Stimulated activated naive B cell treated with anti-CD40 and anti-IgM and Interleukin-4, amounts not matched to agents 10 μg/mL and 1 μg/mL and 100 μg/mL, for 72 hours (primary cell): ENCODE results near the gene KLC4.
A peak's percentile ranks its signal among the peaks of the same experiment; 100 is the strongest.
"Not testable (repeated sequence)": the region's sequence is repeated elsewhere in the genome, so short reads cannot be mapped to it uniquely, and the experiment has no call there.

Experiments used
- ATAC-seq, 2 donors: fragments of 150-1000 bp; cut with Tn5 transposase; replicated peaks; 2 replicates each; pipeline ENCODE4 v1.10.0; 2021; ENCODE audit warnings: moderate library complexity in 1 of 2
- DNase-seq: peaks from one replicate; pipeline ENCODE4 v3.0.0; 2021
- H3K27ac Mint-ChIP-seq: one replicate; pipeline ENCODE4 v1.8.0; 2022; ENCODE audit warnings: mild to moderate bottlenecking, mixed read lengths
- H3K27me3 Mint-ChIP-seq, 2 donors: one replicate each; pipeline ENCODE4 v1.8.0; 2022; ENCODE audit warnings: mixed read lengths in 2 of 2
- H3K36me3 Mint-ChIP-seq, 2 donors: one replicate each; pipeline ENCODE4 v1.8.0; 2022; ENCODE audit warnings: mixed read lengths in 2 of 2, mild to moderate bottlenecking in 1 of 2
- H3K4me1 Mint-ChIP-seq, 2 donors: one replicate each; pipeline ENCODE4 v1.8.0; 2022; ENCODE audit warnings: mixed read lengths in 2 of 2, mild to moderate bottlenecking in 1 of 2
- H3K4me3 Mint-ChIP-seq, 2 donors: one replicate each; pipeline ENCODE4 v1.8.0; 2022; ENCODE audit warnings: mild to moderate bottlenecking in 2 of 2, mixed read lengths in 2 of 2, moderate library complexity in 1 of 2
- H3K9me3 Mint-ChIP-seq, 2 donors: one replicate each; pipeline ENCODE4 v1.8.0; 2022; ENCODE audit warnings: mixed read lengths in 2 of 2, mild to moderate bottlenecking in 1 of 2

KLC4 gene

DNA sequence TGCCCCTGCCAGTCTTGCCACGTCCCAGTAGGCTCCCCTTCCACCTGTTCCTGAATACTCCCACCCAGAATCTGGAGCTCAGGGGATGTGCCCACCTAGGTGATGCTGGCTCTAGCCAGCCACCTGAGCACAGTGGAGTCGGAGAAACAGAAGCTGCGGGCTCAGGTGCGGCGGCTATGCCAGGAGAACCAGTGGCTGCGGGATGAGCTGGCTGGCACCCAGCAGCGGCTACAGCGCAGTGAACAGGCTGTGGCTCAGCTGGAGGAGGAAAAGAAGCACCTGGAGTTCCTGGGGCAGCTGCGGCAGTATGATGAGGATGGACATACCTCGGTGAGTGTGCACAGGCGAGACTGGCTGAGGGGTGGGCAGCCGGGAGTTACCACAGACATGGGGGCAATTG, 3.4 kb downstream of the KLC4 start:
- peaks cover 23 to 27% of the 10 kb centered on the region in 2 donors for H3K4me1 Mint-ChIP-seq
- H3K9me3 Mint-ChIP-seq = no peaks in the 10 kb centered on the region
- no peak overlapping the region for H3K4me3 Mint-ChIP-seq
- peaks cover 0 to 38% of the 10 kb centered on the region in 2 donors for H3K36me3 Mint-ChIP-seq
- ATAC-seq = no peak
- no peak for DNase-seq
- no peak overlapping the region for H3K27ac Mint-ChIP-seq
- H3K27me3 Mint-ChIP-seq = no peaks in the 10 kb centered on the region

DNA sequence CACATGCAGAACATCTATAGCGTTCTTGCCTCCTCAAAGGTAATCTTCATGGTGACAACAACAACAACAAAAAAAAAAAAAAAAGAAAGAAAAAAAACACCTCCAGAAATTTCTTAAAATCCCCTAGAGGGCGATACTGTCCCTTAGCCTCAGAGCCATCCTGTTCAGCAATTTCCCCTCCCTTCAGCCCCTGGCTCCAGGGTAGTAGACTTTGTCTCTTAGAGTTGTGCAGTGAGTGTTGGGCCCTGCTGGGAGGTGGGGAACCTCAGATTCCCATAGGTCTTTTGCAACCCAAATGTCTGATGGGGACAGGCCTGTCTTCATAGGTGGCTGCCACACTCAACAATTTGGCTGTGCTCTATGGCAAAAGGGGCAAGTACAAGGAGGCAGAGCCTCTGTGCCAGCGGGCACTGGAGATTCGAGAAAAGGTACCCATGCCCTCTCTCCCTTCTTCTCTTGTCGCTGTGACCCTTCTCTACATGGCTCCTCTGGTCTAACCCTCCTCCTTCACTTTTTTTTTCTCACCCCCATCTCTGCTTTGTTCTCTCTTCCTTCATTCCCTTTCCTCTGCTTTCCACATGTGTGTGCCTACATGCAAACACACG, 10.7 kb downstream of the KLC4 start:
- no peak overlapping the region for H3K27ac Mint-ChIP-seq
- no peaks in the 10 kb centered on the region for H3K4me1 Mint-ChIP-seq
- no peak overlapping the region for H3K4me3 Mint-ChIP-seq
- peaks cover 23 to 44% of the 10 kb centered on the region in 2 donors for H3K36me3 Mint-ChIP-seq
- H3K27me3 Mint-ChIP-seq = no peaks in the 10 kb centered on the region
- no peaks in the 10 kb centered on the region for H3K9me3 Mint-ChIP-seq
- no peak for DNase-seq
- ATAC-seq = peak; percentile 68 to 81

DNA sequence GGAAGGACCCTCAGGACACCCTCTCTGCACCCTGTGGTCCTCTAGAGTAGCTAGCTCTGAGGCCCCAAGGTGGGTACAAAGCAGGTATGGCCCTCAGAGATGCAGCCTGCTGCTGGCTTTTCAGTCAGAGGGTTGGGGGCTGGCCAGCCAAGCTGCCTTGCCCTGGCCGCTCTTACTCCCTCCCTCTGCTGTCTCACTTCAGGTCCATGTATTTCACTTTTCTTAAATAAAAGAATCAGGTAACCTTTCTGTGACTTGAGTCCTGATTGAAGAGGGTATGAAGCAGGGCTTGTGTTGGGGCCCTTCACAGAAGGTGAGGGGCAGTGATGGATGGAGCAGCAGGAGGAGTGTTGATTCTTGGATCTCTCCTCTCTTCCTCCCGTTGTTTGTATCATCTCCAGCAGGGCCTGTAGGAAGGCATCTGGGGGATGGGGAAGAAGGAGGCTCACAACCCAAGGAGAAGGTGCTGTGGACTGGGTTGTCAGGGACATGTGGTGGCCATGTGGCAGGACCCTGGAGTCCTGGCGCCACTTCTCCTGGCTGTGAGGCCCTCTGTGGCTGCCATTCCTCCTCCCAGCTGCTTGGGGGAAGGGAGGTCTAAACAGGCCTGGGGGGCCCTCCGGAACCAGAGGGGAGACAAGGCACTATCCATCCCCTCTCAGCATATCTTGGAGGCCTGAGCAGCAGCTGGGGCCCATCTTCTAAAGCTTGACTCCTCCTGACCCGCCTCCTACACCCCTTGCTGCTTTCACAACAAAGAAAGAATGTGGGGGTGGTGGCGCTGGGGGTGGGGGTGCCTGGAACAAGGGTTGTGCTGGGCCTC, 15.6 kb downstream of the KLC4 start:
- Mint-ChIP-seq H3K4me3 (peak overlapping the region in 1 of 2 donors; percentile 58), H3K27ac (no peak overlapping the region), H3K4me1 (peaks cover 2 to 9% of the 10 kb centered on the region in 2 donors), H3K27me3 (peaks cover 18 to 20% of the 10 kb centered on the region in 2 donors), H3K36me3 (peaks cover 23 to 34% of the 10 kb centered on the region in 2 donors), H3K9me3 (no peaks in the 10 kb centered on the region)
- ATAC-seq (no peak), DNase-seq (no peak)

DNA sequence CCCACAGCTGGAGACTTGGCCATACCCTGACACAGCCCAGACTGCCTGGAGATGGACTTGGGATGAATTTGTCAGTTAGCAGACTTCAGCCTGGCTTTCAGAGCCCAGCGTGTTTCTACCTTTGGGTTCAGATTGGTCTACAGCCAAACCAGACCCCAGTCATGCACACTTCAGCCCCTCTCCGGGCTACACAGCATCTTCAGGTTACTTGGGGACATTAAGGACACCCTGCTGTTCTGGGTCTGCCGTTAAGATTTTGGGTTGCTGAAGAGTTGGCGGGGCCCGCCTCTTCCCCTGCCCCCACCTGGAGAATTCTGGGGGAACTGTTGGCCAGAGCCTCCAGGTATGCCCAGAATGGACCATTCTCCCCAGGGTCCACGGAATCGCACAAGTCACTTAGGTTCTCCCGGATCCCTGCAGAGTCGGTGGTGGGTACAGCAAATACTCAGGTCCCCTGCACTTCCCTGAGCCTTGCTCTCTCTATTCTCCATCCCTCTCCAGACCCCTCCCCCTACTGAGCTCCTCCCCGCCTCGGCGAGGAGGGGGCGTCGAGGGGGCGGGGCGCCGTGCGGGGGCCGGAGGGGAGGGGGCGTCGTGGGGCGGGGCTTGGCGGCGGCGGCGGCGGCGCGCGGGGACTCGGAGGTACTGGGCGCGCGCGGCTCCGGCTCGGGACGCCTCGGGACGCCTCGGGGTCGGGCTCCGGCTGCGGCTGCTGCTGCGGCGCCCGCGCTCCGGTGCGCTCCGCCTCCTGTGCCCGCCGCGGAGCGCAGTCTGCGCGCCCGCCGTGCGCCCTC, 16.4 kb downstream of the KLC4 start, which contains the start of gene PTK7:
PTK7 (plus strand) TSS at position 645 of the 794 bp plus-strand sequence. CDS start 175 bp downstream, outside the sequence.
- no peak for DNase-seq
- peak; percentile 65 to 66 for ATAC-seq
- no peaks in the 10 kb centered on the region for H3K9me3 Mint-ChIP-seq
- peak within 1 kb of the TSS; percentile 74 to 86 for H3K4me3 Mint-ChIP-seq
- no peak within 1 kb of the TSS for H3K27ac Mint-ChIP-seq
- peaks cover 2 to 9% of the 10 kb centered on the region in 2 donors for H3K4me1 Mint-ChIP-seq
- peaks cover 19 to 22% of the 10 kb centered on the region in 2 donors for H3K27me3 Mint-ChIP-seq
- H3K36me3 Mint-ChIP-seq = peaks cover 19 to 28% of the 10 kb centered on the region in 2 donors

GRCh38 chr6:43076464-43077332, 17.3 kb downstream of the KLC4 start:
- Mint-ChIP-seq H3K36me3 (peaks cover 18 to 24% of the 10 kb centered on the region in 2 donors), H3K27ac (no peak overlapping the region), H3K27me3 (peaks cover 22 to 26% of the 10 kb centered on the region in 2 donors), H3K4me1 (peaks cover 2 to 9% of the 10 kb centered on the region in 2 donors), H3K9me3 (no peaks in the 10 kb centered on the region), H3K4me3 (peak overlapping the region; percentile 74 to 86)
- peak; percentile 23 to 26 for ATAC-seq
- no peak for DNase-seq

DNA sequence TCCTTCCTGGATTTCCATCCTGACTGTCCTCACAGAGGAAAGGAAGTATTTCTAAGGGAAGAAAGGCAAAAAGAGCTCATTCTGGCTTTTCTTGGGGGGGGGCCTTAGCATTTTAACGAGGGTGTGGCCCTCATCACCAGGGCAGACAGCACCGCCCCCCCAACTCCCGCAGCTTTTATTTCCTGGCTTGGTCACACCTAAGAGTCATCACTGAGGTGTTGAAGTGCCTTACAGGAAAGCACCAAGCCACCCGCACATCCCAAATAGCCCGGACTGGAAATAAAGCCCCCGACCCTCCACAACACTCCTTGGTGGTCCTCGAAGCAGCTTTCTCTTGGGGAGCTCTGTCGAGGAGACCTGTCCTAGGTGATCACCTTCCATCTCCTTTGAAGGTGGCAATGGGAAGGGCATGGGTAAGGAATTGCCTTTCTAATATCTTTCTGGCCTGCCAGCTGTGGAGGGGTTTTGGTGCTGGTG, 17.9 kb downstream of the KLC4 start:
- no peaks in the 10 kb centered on the region for H3K9me3 Mint-ChIP-seq
- H3K4me1 Mint-ChIP-seq = peaks cover 2 to 9% of the 10 kb centered on the region in 2 donors
- peaks cover 12 to 17% of the 10 kb centered on the region in 2 donors for H3K36me3 Mint-ChIP-seq
- DNase-seq (no peak), ATAC-seq (peak in 1 of 2 donors; percentile 4)
- peak overlapping the region; percentile 74 to 86 for H3K4me3 Mint-ChIP-seq
- H3K27me3 Mint-ChIP-seq = peaks cover 22 to 26% of the 10 kb centered on the region in 2 donors
- no peak overlapping the region for H3K27ac Mint-ChIP-seq

DNA sequence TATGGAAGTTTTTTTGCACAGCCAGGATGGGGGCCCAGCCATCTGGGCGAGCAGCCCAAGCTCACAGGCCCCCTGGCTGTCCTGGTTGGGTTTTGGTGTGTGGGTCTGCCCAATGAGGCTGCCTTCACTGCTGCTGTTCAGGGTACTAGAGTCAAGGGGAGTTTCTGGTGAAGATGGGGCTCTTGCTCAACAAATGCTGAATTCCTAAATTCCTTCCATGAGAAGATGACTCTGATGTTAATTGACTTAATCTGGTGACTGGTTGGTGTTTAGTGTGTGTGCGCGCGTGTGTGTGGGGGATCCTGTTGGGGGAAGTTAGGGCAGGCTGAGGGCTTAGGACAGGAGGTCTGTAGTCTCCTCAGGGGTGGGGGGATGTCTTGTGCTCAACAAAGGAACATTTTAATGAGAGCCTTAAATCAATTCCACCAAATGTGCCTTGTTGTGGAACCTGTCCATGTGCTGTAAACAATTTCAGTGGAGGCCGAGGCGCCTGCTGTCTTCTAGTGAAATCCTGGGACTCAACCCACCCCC, 18.6 kb downstream of the KLC4 start:
- ATAC-seq = no peak
- H3K9me3 Mint-ChIP-seq = no peaks in the 10 kb centered on the region
- no peak for DNase-seq
- no peak overlapping the region for H3K4me3 Mint-ChIP-seq
- peaks cover 22 to 26% of the 10 kb centered on the region in 2 donors for H3K27me3 Mint-ChIP-seq
- no peak overlapping the region for H3K27ac Mint-ChIP-seq
- peaks cover 2 to 9% of the 10 kb centered on the region in 2 donors for H3K4me1 Mint-ChIP-seq
- H3K36me3 Mint-ChIP-seq = peaks cover 7 to 10% of the 10 kb centered on the region in 2 donors

- no peak for DNase-seq
- H3K27me3 Mint-ChIP-seq = peaks cover 22 to 26% of the 10 kb centered on the region in 2 donors
- H3K27ac Mint-ChIP-seq = no peak overlapping the region
- peaks cover 3 to 4% of the 10 kb centered on the region in 2 donors for H3K36me3 Mint-ChIP-seq
- no peak for ATAC-seq
- H3K9me3 Mint-ChIP-seq = no peaks in the 10 kb centered on the region
- no peak overlapping the region for H3K4me3 Mint-ChIP-seq
- H3K4me1 Mint-ChIP-seq = peaks cover 2 to 14% of the 10 kb centered on the region in 2 donors
Measured at GRCh38 chr6:43078691-43079090, 19.3 kb downstream of the KLC4 start.

- H3K4me3 Mint-ChIP-seq = no peak overlapping the region
- H3K27me3 Mint-ChIP-seq = peaks cover 26 to 27% of the 10 kb centered on the region in 2 donors
- peaks cover 4 to 18% of the 10 kb centered on the region in 2 donors for H3K4me1 Mint-ChIP-seq
- no peak for ATAC-seq
- no peaks in the 10 kb centered on the region for H3K9me3 Mint-ChIP-seq
- no peaks in the 10 kb centered on the region for H3K36me3 Mint-ChIP-seq
- no peak overlapping the region for H3K27ac Mint-ChIP-seq
- no peak for DNase-seq
Measured at GRCh38 chr6:43081043-43081442, 21.6 kb downstream of the KLC4 start.

GRCh38 chr6:43081922-43082321, 22.5 kb downstream of the KLC4 start:
- not testable (repeated sequence) for H3K27ac Mint-ChIP-seq, H3K9me3 Mint-ChIP-seq, H3K36me3 Mint-ChIP-seq, DNase-seq, H3K4me3 Mint-ChIP-seq, ATAC-seq
- H3K4me1 Mint-ChIP-seq = peaks cover 6 to 17% of the 10 kb centered on the region in 2 donors
- H3K27me3 Mint-ChIP-seq = peaks cover 19 to 20% of the 10 kb centered on the region in 2 donors

DNA sequence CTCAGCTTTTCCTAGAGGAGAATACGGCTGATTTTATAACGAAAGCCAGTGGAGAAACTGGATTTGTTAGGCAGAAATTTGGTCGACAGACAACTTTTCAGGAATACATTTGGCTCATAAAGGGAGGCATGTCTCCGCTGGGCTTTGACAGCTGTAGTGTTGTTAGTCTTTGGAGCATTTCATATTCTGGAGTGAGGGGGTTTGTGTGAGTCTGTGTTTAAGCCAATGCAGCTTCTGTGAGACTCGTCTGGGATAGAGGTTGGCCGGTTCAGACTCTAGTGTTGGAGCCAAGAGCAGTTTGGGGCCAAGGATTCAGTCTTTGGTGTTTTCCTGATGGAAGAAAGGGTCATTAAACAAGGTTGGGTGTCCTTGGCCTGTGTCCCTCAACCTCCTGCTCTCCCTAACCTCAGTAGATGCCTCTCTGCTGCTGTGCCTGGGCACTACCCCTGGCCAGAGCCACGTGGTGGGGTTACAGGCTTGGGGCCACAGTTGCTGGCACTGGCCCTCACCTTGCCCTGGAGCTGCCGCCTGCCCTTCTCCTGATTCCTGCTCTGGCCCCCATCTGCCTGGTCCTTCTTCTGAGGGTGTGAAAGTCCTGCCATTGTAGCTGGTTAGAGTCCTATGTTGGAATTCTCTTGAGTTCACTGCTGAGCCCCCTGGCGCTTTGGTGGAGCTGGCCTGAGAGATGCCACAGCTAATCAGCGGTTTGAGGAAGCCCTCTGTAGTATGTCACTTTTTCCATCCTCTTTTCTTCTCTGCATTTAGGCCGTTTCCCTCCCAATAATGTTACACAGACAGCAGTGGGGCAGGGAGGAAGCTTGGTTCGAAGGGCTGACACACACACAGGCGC, 23.6 kb downstream of the KLC4 start:
- H3K4me1 Mint-ChIP-seq = peaks cover 6 to 14% of the 10 kb centered on the region in 2 donors
- H3K36me3 Mint-ChIP-seq = no peaks in the 10 kb centered on the region
- ATAC-seq = no peak

DNA sequence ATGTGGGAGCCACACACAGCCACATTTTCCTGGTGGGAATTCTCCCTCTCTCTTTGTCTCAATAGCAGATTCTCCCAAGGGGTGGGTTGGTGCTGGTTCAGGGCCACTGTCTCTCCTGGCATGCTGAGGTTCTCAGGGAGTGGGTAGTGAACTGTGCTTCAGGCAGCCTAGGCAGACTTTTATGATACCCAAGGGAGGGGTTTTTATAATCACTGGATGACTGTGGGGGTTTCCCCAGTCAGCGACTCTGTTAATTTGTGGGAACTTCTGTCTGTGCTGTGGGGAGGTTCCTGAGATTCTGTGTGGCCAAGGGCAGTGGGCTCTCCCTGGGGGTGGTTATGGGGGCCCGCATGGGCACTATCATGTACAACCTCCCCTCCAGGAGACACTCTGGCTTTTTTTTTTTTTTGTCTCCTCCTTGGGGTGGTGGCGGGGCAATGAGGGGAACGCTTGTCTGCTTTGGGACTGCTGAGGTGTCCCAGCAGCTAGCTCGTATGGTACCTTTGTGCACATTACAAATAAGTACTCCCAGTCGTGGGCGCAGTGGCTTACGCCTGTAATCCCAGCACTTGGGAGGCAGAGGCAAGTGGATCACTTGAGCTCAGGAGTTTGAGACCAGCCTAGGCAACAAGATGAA, 26.7 kb downstream of the KLC4 start:
- no peaks in the 10 kb centered on the region for H3K9me3 Mint-ChIP-seq
- DNase-seq (peak; percentile 41), ATAC-seq (peak; percentile 96)
- H3K4me3 Mint-ChIP-seq = peak overlapping the region; percentile 11 to 23
- H3K36me3 Mint-ChIP-seq = no peaks in the 10 kb centered on the region
- peaks cover 6 to 14% of the 10 kb centered on the region in 2 donors for H3K4me1 Mint-ChIP-seq
- H3K27ac Mint-ChIP-seq = peak overlapping the region; percentile 31
- peaks cover 1 to 5% of the 10 kb centered on the region in 2 donors for H3K27me3 Mint-ChIP-seq

More for the DNA sequence above, 23.6 kb downstream of the KLC4 start:
- no peak overlapping the region for H3K4me3 Mint-ChIP-seq
- H3K9me3 Mint-ChIP-seq = no peaks in the 10 kb centered on the region
- H3K27ac Mint-ChIP-seq = no peak overlapping the region
- no peak for DNase-seq
- peaks cover 9 to 12% of the 10 kb centered on the region in 2 donors for H3K27me3 Mint-ChIP-seq
